Activated CD4-positive, CD25-positive, alpha-beta regulatory T cell treated with anti-CD3 and anti-CD28 coated beads, Interleukin-2, amount 50 U/mL, for 16 hours (primary cell): Measurements from ENCODE around the gene DRP2.
"Not testable (repeated sequence)": the region's sequence is repeated elsewhere in the genome, so short reads cannot be mapped to it uniquely, and the experiment has no call there.

Source experiments
- DNase-seq: peaks from one replicate; pipeline ENCODE4 v3.0.0-alpha.2; 2020; ENCODE audit warnings: low read depth, low spot score

DRP2 gene

DNA sequence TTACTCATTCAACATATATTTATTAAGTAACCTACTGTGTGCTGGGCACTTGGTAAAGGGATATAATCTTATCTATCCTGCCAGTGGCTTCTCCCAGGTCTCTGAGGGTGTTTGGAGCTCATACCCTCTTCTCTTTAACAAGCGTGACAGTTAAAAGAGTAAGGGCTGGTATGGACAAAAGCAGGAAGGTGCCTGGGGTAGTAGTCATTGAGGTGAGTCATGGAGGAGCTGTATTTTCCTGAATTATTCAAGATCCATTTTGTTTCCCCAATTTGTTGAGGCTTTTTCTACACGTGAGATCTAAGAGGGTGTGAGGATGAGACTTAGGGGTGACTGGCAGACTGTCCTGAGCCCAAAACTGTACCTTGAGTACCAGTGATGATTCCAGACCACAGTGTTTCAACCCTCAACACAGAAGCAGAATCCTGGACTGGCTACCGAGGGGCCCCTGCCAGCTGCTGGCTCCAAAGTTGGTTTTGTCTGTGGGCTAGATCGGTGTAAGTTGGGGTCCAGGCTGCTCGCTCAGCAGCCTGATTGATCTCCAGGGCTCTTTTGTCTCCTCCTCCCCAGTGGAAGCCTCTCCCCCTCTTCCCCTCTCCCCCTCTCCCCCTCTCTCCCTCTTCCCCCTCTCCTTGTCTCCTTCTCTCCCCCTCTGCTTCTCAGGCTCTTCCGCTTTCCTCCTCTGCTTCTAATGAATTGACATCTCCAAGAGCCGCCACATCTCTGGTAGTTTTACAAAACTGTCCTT, at the start of gene DRP2:
DRP2 (plus strand) TSS at position 671 of the 748 bp plus-strand sequence. CDS start 11,862 bp downstream, outside the sequence.
- DNase-seq, result no peak

GRCh38 chrX:101171883-101172400, 47.6 kb upstream of the DRP2 start:
- no peak for DNase-seq

DNA sequence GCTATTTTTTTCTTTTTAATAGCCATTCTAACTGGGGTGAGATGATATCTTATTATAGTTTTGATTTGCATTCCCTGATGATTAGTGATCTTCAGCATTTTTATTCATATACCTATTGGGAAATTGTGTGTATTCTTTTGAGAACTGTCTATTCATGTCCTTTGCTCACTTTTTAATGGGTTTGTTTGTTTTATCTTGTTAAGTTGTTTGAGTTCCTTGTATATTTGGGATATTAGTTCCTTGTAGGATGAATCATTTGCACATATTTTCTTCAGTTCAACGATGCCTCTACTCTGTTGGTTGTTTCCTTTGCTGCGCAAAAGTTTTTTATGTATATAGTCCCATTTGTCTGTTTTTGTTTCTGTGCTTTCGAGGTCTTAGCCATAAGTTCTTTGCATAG, 43.1 kb upstream of the DRP2 start:
- no peak for DNase-seq

- not testable (repeated sequence) for DNase-seq
Measured at GRCh38 chrX:101184876-101185275, 34.7 kb upstream of the DRP2 start.

GRCh38 chrX:101187961-101188360, 31.6 kb upstream of the DRP2 start:
- DNase-seq, result not testable (repeated sequence)

GRCh38 chrX:101190736-101191135, 28.9 kb upstream of the DRP2 start:
- no peak for DNase-seq

GRCh38 chrX:101191217-101191750, 28.3 kb upstream of the DRP2 start:
- DNase-seq, result no peak

DNA sequence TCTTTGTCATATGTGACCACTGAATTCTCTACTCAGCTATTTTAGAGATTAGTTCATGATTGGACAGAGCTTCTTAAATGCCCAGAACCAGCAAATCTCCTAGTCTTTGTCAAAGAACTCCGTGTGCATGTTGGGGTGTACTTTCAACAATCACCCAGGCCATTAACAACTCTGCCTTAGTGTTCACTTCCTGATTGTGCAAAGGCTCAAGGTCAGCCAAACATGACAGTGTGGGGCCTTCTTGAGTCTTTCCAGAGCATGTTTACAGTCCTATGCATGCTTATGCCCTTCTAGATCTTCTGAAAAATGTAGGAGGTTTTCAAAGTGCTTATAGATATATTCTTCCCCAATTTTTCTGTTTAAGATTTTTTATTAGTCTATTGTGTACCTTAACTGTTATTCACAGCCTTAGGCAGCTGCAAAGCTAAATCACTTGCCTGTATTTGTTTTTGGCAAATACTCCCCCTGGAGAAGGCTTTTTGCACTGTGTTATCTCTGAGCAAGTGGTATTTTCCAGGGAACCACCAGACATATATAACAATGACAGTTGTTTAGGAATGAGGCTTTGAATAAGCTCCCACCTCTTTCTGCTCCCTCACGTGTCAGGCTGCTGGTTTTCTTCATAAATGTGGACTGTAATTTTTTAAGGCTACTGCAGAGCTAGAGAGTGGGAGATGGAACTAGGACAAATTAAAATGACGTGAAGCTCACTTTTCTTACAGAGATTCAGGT, 24.0 kb upstream of the DRP2 start:
- no peak for DNase-seq

DNA sequence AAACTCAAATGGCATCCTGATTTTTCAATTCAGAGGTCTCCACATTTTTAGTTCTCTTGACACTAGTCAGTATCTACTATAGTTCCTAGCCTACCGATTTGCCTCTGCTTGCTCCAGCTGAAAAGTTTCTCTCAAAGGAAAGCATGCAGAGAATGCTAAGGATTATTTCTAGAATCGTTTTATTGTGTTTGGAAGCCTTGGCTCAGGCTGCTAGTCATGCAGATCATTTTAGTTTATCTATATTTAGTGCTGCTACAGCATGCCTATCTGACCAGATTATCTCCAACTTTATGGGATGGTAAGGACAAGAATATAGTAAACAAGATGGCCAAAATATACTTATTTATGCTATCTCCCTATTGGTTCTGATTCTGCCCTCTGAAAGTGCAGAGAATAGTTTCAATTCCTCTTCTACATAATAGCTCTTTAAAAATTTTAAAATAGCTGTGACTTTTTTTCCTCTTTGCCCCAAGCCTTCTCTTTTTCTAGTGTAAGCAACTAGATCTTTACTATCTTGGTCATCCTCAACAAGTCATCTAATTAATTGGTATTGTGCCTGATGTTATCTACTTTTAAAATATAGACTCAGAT, 15.7 kb upstream of the DRP2 start:
- no peak for DNase-seq

DNA sequence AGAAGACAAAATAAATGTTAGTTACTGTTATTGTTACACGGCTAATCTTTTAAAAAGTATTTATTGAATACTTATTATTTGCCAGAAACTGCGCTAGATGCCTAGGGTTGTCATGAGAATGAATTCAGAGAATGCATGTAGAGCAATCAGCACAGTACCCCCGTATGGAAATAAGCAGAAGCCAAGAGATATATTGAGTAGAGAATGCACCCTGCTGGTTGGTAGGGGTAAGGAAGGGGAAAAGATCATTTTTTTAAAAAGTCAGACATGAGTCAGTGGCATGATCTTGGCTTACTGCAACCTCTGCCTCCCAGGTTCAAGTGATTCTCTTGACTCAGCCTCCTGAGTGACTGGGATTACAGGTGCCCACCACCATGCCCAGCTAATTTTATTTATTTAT, 13.1 kb upstream of the DRP2 start:
- no peak for DNase-seq

DNA sequence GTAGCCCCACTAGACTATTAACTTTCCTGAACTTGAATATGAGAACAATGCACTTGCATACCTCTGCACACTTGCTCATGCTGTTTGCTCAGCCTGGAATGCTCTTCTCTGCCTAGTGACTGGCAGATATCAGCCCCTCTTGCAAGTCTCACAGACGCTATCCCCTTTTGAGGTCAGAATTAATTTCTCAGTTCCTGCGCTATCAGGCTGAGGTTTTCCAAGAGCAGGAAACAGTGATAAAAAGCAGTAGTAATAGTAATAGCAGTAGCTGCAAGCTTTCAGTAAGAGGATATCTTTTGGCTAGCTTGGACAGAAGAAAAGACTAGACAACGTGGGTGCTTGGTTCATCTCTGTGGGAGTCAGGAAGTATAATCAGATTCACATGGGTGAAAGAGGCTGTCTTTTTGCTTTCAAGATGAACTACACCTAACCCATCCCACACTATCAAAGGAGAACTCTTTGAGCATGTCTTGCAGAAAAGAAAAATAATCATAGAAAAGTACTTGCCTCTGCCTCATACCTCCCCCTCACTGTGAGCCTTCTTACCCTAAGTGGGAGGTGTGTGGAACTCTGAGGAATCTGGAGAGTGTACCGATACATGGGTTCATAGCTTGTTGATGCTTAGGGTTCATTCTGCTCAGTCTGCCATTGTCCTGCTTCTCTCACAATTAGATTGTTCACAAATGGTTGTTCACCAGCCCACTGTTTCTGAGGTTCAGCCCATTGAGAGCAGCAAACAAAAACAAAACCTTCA, 11.3 kb upstream of the DRP2 start:
- DNase-seq, result no peak

GRCh38 chrX:101210630-101211029, 9.0 kb upstream of the DRP2 start:
- DNase-seq, result no peak

- no peak for DNase-seq
Measured at GRCh38 chrX:101217689-101218088, 1.9 kb upstream of the DRP2 start.

DNA sequence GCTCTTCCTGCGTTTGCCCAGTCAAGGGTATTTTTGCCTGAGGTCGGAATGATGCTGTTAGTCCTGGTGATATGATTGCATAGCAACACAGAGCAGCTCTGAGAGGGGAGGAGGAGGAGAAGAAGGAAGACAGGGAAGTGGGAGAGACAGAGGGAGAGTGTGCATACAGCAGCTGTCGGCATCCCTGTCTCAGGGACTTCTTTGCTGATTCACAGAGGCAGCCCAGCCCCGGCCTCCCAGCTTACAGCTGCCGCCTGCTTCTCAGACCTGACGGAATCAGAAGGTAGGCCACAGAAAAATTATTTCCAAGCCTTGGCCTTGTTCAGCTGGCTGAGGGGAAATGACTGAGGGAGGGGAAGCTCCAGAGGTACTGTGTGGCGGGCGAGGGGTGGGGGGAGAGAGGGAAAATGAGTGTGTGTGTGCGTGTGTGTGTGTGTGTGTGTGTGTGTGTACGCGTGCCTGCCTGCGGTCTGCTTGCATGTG, 319 bp downstream of the DRP2 start:
- DNase-seq, result no peak

DNA sequence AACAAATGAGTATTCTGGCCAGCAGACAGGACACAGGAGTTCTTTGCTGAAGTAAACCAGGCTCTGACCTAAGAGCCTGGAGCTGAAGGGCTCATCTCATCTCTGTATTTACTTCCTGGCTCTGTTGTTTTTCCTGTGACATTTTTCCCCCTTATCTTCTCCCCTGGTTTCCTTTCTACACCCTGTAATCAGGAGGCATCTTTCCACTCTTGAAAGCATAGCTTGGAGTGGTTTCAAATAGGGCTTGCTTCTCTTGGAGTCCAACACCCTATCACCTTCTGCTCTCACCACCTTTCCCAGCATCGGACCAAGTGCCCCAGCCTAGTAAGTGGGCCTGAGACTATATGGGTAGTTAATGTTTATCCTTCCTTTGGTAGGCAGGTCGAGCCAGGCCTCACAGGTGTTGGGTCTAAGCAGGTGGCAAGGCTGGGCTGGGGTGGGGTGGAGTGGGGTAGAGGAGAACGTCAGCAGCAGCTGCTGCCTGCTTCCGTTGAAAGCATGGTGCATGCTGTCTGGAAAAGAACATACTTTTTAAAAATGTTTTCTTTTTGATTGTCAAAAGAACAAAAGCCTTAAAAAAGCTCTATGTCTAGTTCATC, 1.2 kb downstream of the DRP2 start:
- no peak for DNase-seq

- no peak for DNase-seq
Measured at GRCh38 chrX:101223226-101223625, 3.6 kb downstream of the DRP2 start.

- no peak for DNase-seq
Measured at GRCh38 chrX:101229170-101229569, 9.6 kb downstream of the DRP2 start.

GRCh38 chrX:101230636-101231035, 11.1 kb downstream of the DRP2 start:
- DNase-seq, result no peak

DNA sequence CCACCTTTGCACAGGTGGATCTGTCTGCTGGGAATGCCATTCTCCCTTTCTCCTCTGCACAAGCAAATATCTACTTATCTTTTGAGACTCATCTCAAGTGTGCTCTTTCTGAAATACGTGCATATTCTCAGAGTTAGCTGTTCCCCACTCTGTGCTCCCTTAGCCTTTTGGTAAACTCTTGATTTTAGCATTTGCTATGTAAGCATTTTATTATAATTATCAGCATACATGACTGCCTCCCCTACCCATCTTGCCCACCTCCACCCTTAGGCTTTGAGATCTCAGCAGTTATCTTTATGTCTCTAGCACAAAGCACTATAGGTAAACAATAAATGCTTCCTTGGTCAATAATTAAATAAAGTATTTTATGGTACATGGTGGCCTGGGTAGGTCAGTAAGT, 11.5 kb downstream of the DRP2 start:
- no peak for DNase-seq

- DNase-seq, result no peak
Measured at GRCh38 chrX:101232316-101232715, 12.7 kb downstream of the DRP2 start.

GRCh38 chrX:101237041-101237440, 17.5 kb downstream of the DRP2 start:
- no peak for DNase-seq
